ENCODE measurements around the gene NMU.

The NMU gene

DNA sequence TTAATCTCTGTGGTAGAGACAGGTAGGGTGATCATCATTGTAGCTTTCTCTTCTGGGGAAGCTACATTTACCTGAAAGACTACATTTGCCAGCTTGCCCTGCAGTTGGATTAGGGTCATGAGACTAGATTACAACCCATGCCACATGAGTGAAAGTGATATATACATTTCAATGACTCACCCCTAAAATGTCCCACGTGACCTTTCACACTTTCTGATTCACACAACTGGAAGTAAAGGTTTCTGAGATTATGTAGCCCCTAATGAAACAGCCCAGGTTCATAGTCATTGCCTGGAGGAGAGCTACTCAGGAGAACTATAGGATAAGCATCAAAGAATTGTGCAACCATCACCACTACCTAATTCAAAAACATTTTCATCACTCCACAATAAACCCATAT lies 61.8 kb downstream of the NMU start:
- TF ChIP-seq, protein P1, sequence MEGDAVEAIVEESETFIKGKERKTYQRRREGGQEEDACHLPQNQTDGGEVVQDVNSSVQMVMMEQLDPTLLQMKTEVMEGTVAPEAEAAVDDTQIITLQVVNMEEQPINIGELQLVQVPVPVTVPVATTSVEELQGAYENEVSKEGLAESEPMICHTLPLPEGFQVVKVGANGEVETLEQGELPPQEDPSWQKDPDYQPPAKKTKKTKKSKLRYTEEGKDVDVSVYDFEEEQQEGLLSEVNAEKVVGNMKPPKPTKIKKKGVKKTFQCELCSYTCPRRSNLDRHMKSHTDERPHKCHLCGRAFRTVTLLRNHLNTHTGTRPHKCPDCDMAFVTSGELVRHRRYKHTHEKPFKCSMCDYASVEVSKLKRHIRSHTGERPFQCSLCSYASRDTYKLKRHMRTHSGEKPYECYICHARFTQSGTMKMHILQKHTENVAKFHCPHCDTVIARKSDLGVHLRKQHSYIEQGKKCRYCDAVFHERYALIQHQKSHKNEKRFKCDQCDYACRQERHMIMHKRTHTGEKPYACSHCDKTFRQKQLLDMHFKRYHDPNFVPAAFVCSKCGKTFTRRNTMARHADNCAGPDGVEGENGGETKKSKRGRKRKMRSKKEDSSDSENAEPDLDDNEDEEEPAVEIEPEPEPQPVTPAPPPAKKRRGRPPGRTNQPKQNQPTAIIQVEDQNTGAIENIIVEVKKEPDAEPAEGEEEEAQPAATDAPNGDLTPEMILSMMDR (IDR thresholded peaks at IDR 0.05; ENCODE audit: low read length): no peak

DNA sequence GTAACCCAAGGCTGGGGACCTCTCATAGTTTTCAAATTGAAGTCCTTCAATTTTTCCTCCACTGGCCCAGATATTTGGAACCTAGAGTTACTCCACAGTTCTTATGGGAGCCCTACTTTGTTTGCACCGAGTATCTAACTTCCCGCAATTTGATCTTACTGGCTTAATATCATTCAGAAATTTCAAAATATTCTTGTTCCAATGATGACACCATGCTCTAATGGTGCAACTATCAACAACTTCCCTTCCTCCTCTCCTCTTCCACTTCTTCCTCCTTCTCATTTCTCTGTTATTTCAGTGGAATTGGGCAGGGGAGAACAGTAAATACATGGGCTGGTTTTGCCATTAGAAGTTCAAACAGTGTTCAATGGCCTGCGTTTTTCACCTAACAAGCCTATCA lies 64.3 kb downstream of the NMU start:
- TF ChIP-seq EZH2 (optimal IDR thresholded peaks at IDR 0.05; ENCODE audit: low read depth, low read length) (no peak), EZH2phosphoT487 (IDR thresholded peaks at IDR 0.05; ENCODE audit: low read length) (no peak)
- TF ChIP-seq, protein P1 (IDR thresholded peaks at IDR 0.05; ENCODE audit: low read length): no peak
- Histone ChIP-seq H3K27me3 (replicated peaks; ENCODE audit: insufficient read depth, low read length) (no peaks in the 10 kb centered on the region), H3K4me2 (ENCODE audit: low read depth, low read length) (no peak overlapping the region), H3K9me3 (replicated peaks; ENCODE audit: insufficient read depth, low read length) (no peaks in the 10 kb centered on the region), H3K4me1 (ENCODE audit: low read length) (no peaks in the 10 kb centered on the region), H3K9ac (ENCODE audit: low read length) (no peak overlapping the region), H4K20me1 (ENCODE audit: insufficient read depth, low read length) (no peaks in the 10 kb centered on the region), H3F3A (ENCODE audit: insufficient read depth, low read length) (no peaks in the 10 kb centered on the region), H3K79me2 (ENCODE audit: low read length) (no peaks in the 10 kb centered on the region), H3K27ac (ENCODE audit: low read length) (no peak overlapping the region), H3K4me3 (ENCODE audit: low read length) (no peak overlapping the region), H3K36me3 (replicated peaks; ENCODE audit: insufficient read depth, low read length) (no peaks in the 10 kb centered on the region), H2AFZ (ENCODE audit: low read length) (no peak overlapping the region), H3K9me2 (replicated peaks; ENCODE audit: insufficient read depth, low read length) (no peaks in the 10 kb centered on the region)
- DNase-seq: no peak

More for the DNA sequence above, 61.8 kb downstream of the NMU start:
- H3K9ac ChIP-seq (ENCODE audit: low read length): no peak overlapping the region
- H3K4me3 ChIP-seq (ENCODE audit: low read length): no peak overlapping the region
- no peaks in the 10 kb centered on the region for H3K36me3 ChIP-seq (replicated peaks; ENCODE audit: insufficient read depth, low read length)
- H3K27me3 ChIP-seq (replicated peaks; ENCODE audit: insufficient read depth, low read length): no peaks in the 10 kb centered on the region
- no peaks in the 10 kb centered on the region for H3F3A ChIP-seq (ENCODE audit: insufficient read depth, low read length)
- DNase-seq: no peak
- no peaks in the 10 kb centered on the region for H3K79me2 ChIP-seq (ENCODE audit: low read length)
- no peak overlapping the region for H3K27ac ChIP-seq (ENCODE audit: low read length)
- H3K4me1 ChIP-seq (ENCODE audit: low read length): no peaks in the 10 kb centered on the region
- no peak overlapping the region for H2AFZ ChIP-seq (ENCODE audit: low read length)
- no peak overlapping the region for H3K4me2 ChIP-seq (ENCODE audit: low read depth, low read length)
- no peaks in the 10 kb centered on the region for H3K9me3 ChIP-seq (replicated peaks; ENCODE audit: insufficient read depth, low read length)
- no peaks in the 10 kb centered on the region for H4K20me1 ChIP-seq (ENCODE audit: insufficient read depth, low read length)
- no peaks in the 10 kb centered on the region for H3K9me2 ChIP-seq (replicated peaks; ENCODE audit: insufficient read depth, low read length)

- Histone ChIP-seq H3K36me3 (replicated peaks; ENCODE audit: insufficient read depth, low read length) (no peaks in the 10 kb centered on the region), H2AFZ (ENCODE audit: low read length) (no peak overlapping the region), H3K4me1 (ENCODE audit: low read length) (no peaks in the 10 kb centered on the region), H3K4me2 (ENCODE audit: low read depth, low read length) (no peak overlapping the region), H3K27ac (ENCODE audit: low read length) (no peak overlapping the region), H3K27me3 (replicated peaks; ENCODE audit: insufficient read depth, low read length) (no peaks in the 10 kb centered on the region), H3F3A (ENCODE audit: insufficient read depth, low read length) (no peaks in the 10 kb centered on the region), H3K9me3 (replicated peaks; ENCODE audit: insufficient read depth, low read length) (no peaks in the 10 kb centered on the region), H3K4me3 (ENCODE audit: low read length) (no peak overlapping the region), H3K9ac (ENCODE audit: low read length) (no peak overlapping the region), H3K9me2 (replicated peaks; ENCODE audit: insufficient read depth, low read length) (no peaks in the 10 kb centered on the region), H3K79me2 (ENCODE audit: low read length) (no peaks in the 10 kb centered on the region), H4K20me1 (ENCODE audit: insufficient read depth, low read length) (no peaks in the 10 kb centered on the region)
- DNase-seq: no peak
- no peak for TF ChIP-seq EZH2phosphoT487 (IDR thresholded peaks at IDR 0.05; ENCODE audit: low read length)
Observed at GRCh38 chr4:55568905-55569504, 67.1 kb downstream of the NMU start.

GRCh38 chr4:55561889-55562288 lies 74.2 kb downstream of the NMU start:
- no peak overlapping the region for H3K4me3 ChIP-seq (ENCODE audit: low read length)
- no peaks in the 10 kb centered on the region for H3K27me3 ChIP-seq (replicated peaks; ENCODE audit: insufficient read depth, low read length)
- no peaks in the 10 kb centered on the region for H3K36me3 ChIP-seq (replicated peaks; ENCODE audit: insufficient read depth, low read length)
- peak; percentile 53 for DNase-seq
- TF ChIP-seq EZH2phosphoT487 (IDR thresholded peaks at IDR 0.05; ENCODE audit: low read length) (no peak), EZH2 (optimal IDR thresholded peaks at IDR 0.05; ENCODE audit: low read depth, low read length) (no peak)
- TF ChIP-seq, protein P1 (IDR thresholded peaks at IDR 0.05; ENCODE audit: low read length): no peak
- H3F3A ChIP-seq (ENCODE audit: insufficient read depth, low read length): no peaks in the 10 kb centered on the region
- no peak overlapping the region for H2AFZ ChIP-seq (ENCODE audit: low read length)
- H3K79me2 ChIP-seq (ENCODE audit: low read length): no peaks in the 10 kb centered on the region
- H3K9me3 ChIP-seq (replicated peaks; ENCODE audit: insufficient read depth, low read length): no peaks in the 10 kb centered on the region
- no peak overlapping the region for H3K27ac ChIP-seq (ENCODE audit: low read length)
- H3K9me2 ChIP-seq (replicated peaks; ENCODE audit: insufficient read depth, low read length): no peaks in the 10 kb centered on the region
- H4K20me1 ChIP-seq (ENCODE audit: insufficient read depth, low read length): no peaks in the 10 kb centered on the region
- peaks cover 12% of the 10 kb centered on the region for H3K4me1 ChIP-seq (ENCODE audit: low read length)
- peak overlapping the region; percentile 40; the same call in 1 of the 2 replicates for H3K4me2 ChIP-seq (ENCODE audit: low read depth, low read length)
- no peak overlapping the region for H3K9ac ChIP-seq (ENCODE audit: low read length)

All from MM.1S (cell line).